ENCODE data around the gene PARN.
"Not testable (repeated sequence)": the region's sequence is repeated elsewhere in the genome, so short reads cannot be mapped to it uniquely, and the experiment has no call there.

PARN gene

DNA sequence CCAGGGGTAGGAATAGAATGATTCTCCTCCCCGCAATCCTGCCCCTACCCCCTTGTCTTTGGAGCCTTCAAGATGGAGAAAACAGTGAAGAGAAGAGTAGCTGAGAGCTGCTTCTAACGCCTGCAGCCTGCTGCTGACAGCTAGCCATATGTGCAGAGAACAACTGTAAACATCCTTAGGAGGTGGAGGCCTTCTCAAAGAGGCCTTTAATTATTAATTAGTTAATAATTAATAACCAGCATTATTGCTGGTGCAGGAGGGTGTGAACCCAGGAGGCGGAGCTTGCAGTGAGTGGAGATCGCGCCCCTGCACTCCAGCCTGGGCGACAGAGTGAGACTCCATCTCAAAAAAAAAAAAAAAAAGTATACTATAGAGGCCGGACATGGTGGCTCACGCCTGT is 11.1 kb upstream of the PARN start:
- H3K36me3 ChIP-seq (ENCODE audit: insufficient read depth, low read length): peaks cover 7% of the 10 kb centered on the region; the same call in 1 of the 2 replicates
- no peak overlapping the region for H3K9ac ChIP-seq (ENCODE audit: low read depth, low read length)
- H3K4me1 ChIP-seq (ENCODE audit: insufficient read depth, low read length): peaks cover 27% of the 10 kb centered on the region
- H3K9me3 ChIP-seq (ENCODE audit: control insufficient read depth, insufficient read depth, low read length): no peaks in the 10 kb centered on the region

DNA sequence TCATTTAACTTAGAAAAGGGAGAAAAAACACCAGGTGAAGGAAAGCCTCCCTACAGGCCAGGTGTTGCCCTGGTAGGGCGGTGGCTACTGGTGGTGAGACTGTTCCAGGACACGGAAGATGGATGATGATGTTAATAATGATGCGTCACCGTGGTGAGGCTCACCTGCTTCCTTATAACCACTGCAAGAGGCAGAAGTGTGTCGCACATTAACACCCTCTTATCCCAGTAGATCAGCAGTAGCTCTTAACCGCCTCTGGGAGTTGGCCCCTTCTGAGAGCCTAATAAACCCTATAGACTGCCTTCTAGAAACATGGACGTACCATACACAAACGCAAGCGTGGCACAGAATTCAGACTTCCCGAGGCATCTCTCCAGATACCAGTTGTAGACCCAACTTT is 10.5 kb upstream of the PARN start:
- peaks cover 7% of the 10 kb centered on the region; the same call in 1 of the 2 replicates for H3K36me3 ChIP-seq (ENCODE audit: insufficient read depth, low read length)
- H3K9ac ChIP-seq (ENCODE audit: low read depth, low read length): no peak overlapping the region
- no peaks in the 10 kb centered on the region for H3K9me3 ChIP-seq (ENCODE audit: control insufficient read depth, insufficient read depth, low read length)
- peaks cover 28% of the 10 kb centered on the region for H3K4me1 ChIP-seq (ENCODE audit: insufficient read depth, low read length)

DNA sequence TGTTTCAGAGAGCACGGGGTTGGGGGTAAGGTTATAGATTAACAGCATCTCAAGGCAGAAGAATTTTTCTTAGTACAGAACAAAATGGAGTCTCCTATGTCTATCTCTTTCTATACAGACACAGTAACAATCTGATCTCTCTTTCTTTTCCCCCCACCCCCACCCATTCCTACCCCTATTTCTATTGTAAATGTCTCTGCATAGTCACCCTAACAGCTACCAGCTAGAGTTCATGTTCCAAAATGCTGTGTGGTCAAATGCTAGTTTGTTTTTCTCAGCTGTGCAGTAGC is 6.8 kb upstream of the PARN start:
- H3K9me3 ChIP-seq (ENCODE audit: control insufficient read depth, insufficient read depth, low read length); H3K36me3 ChIP-seq (ENCODE audit: insufficient read depth, low read length): not testable (repeated sequence)
- Histone ChIP-seq H3K9ac (ENCODE audit: low read depth, low read length) (peak overlapping the region; percentile 29), H3K4me1 (ENCODE audit: insufficient read depth, low read length) (peaks cover 32% of the 10 kb centered on the region)

DNA sequence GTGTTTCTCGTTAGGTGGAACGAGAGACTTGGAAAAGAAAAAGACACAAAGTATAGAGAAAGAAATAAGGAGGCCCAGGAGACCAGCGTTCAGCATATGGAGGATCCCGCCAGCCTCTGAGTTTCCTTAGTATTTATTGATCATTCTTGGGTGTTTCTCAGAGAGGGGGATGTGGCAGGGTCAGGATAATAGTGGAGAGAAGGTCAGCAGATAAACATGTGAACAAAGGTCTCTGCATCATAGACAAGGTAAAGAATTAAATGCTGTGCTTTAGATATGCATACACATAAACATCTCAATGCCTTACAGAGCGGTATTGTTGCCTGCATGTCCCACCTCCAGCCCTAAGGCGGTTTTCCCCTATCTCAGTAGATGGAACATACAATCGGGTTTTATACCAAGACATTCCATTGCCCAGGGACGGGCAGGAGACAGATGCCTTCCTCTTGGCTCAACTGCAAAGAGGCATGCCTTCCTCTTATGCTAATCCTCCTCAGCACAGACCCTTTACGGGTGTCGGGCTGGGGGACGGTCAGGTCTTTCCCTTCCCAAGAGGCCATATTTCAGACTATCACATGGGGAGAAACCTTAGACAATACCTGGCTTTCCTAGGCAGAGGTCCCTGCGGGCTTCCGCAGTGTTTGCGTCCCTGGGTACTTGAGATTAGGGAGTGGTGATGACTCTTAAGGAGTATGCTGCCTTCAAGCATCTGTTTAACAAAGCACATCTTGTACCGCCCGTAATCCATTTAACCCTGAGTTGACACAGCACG is 6.3 kb upstream of the PARN start:
- Histone ChIP-seq H3K4me1 (ENCODE audit: insufficient read depth, low read length) (peaks cover 28% of the 10 kb centered on the region), H3K9ac (ENCODE audit: low read depth, low read length) (peak overlapping the region; percentile 29)
- not testable (repeated sequence) for H3K9me3 ChIP-seq (ENCODE audit: control insufficient read depth, insufficient read depth, low read length); H3K36me3 ChIP-seq (ENCODE audit: insufficient read depth, low read length)

DNA sequence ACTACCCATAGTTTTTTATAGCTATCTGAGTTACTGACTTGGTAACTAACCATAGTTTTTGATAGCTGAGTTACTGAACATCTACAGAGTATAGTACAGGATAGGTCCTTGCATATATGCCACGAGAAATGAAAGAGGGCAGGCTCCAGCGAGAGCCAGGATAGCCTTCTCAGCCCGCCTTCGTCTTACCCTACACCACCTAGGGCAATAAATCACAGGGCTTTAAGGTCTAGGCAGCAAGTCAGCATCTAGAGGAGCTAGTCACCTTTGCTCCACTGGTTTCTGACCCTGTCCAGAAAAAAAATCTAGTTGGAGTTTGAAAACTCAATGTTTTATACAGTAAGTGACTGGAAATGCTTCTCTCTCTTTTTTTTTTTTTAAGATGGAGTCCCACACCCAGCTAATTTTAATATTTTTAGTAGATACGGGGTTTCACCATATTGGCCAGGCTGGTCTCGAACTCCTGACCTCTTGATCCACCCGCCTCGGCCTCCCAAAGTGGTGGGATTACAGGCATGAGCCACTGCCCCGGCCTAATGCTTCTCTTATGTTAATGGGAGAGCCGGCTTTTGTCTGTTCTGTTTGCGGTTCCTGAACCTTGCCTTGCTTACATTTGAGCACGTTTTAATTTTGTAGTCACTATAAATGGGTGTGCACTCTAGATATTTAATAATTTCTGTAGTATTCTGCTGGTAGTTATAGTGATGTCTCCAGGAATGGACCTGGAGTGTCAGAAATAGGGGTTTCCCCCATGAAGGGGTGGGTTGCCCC is 5.5 kb upstream of the PARN start:
- Histone ChIP-seq H3K9ac (ENCODE audit: low read depth, low read length) (peak overlapping the region; percentile 29), H3K9me3 (ENCODE audit: control insufficient read depth, insufficient read depth, low read length) (no peaks in the 10 kb centered on the region), H3K4me1 (ENCODE audit: insufficient read depth, low read length) (peaks cover 23% of the 10 kb centered on the region), H3K36me3 (ENCODE audit: insufficient read depth, low read length) (peaks cover 4% of the 10 kb centered on the region; the same call in 1 of the 2 replicates)

DNA sequence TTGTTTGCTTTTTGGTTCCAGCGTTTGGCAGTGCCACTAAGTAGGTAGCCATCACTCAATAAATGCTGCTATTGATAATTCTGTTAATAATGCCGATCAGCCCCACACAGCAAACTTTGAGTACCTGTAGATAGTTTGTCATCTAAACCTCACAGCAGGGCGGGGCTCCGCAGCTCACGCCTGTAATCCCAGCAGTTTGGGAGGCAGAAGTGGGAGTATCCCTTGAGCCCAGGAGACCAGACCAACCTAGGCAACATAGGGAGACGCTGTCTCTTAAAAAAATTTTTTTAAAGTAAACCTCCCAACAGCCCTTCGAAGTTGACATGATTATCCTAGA is 4.3 kb upstream of the PARN start:
- Histone ChIP-seq H3K9me3 (ENCODE audit: control insufficient read depth, insufficient read depth, low read length) (no peaks in the 10 kb centered on the region), H3K9ac (ENCODE audit: low read depth, low read length) (peak overlapping the region; percentile 97; the same call in 1 of the 2 replicates), H3K36me3 (ENCODE audit: insufficient read depth, low read length) (peaks cover 2% of the 10 kb centered on the region; the same call in 1 of the 2 replicates), H3K4me1 (ENCODE audit: insufficient read depth, low read length) (peaks cover 18% of the 10 kb centered on the region)

DNA sequence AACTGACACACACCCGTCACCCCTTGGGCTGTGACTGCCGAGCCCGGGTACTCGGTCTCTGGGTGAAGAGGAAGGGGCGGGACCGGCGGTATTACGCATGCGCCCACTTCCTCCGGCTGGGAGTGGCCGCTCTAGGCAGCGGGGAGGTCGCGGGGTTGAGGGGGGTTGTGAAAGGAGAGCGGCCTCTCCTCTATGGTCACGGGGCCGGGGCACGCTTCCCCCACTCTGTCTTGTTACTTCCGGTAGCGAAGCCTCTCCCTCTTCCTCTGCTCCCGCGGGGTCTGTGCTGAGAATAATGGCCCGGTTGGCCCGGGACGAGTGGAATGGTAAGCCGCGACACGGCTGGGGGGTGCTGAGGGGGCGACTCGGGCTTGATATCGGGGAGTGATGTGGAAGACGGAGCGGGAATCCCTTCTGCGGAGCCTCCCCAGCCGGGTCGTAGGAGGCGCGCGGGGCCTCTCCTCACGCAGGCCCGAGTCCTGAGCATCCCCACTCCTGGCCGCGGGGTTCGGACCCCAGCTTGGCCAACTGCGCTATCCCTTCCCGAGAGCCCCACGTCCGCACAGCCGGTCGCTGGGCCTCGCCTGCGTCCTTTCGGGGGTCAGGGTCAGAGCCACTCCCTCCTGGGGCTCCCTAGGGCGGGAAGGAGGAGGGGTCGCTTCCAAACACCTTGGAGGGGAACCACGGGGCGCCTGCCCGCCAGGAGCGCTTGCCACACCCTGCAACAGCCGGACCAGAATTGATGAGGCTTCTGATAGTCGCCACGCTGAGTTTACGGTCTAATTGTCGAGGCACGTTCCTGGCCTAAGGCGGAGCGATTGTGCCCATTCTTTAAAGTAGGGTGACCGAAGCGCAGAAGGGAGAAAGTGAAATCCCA is 2.9 kb upstream of the PARN start, which contains the start of gene BFAR:
Gene BFAR (plus strand): TSS at position 259 of the 877 bp plus-strand sequence. CDS start 11,396 bp downstream, outside the sequence.
- peaks cover 26% of the 10 kb centered on the region for H3K4me1 ChIP-seq (ENCODE audit: insufficient read depth, low read length)
- peak within 1 kb of the TSS; percentile 97 for H3K9ac ChIP-seq (ENCODE audit: low read depth, low read length)
- no peaks in the 10 kb centered on the region for H3K9me3 ChIP-seq (ENCODE audit: control insufficient read depth, insufficient read depth, low read length)
- H3K36me3 ChIP-seq (ENCODE audit: insufficient read depth, low read length): no peaks in the 10 kb centered on the region

DNA sequence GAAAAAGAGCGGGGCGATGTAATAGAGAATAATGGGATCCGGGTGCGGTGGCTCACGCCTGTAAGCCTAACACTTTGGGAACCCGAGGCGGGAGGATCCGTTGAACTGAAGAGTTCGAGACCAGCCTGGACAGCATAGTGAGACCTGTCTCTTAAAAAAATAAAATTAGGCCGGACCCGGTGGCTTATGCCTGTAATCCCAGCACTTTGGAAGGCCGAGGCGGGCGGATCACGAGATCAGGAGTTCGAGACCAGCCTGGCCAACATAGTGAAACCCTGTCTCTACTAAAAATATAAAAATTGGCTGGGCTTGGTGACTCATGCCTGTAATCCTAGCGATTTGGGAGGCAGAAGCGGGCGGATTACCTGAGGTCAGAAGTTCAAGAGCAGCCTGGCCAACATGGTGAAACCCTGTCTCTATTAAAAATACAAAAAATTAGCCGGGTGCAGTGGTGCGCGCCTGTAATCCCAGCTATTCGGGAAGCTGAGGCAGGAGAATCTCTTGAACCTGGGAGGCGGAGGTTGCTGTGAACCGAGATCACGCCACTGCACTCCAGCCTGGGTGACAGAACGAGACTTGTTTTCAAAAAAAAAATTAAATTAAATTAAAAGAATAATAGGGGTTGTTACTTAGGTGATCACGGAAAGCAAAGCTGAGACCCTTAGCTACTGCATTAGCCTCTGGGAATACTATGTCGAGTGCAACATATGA is 715 bp upstream of the PARN start:
- H3K36me3 ChIP-seq (ENCODE audit: insufficient read depth, low read length); H3K9me3 ChIP-seq (ENCODE audit: control insufficient read depth, insufficient read depth, low read length): not testable (repeated sequence)
- Histone ChIP-seq H3K9ac (ENCODE audit: low read depth, low read length) (peak overlapping the region; percentile 96; the same call in 1 of the 2 replicates), H3K4me1 (ENCODE audit: insufficient read depth, low read length) (peaks cover 20% of the 10 kb centered on the region)

DNA sequence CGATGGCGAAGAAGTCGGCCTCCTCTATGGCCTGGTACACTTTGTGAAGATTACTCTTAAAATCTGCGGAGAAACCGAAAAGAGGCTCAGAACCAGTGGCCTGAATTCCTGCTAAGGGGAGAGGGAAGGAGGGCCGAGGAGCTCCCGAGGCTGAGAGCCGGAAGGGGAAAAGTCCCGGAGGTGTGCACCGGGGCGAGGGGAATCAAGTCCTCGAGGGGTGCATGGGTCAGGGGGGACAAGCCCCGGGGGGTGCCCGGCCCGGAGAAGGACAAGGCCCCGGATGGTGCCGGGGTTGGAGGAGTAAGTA is 495 bp downstream of the PARN start:
- Histone ChIP-seq H3K36me3 (ENCODE audit: insufficient read depth, low read length) (peaks cover 15% of the 10 kb centered on the region), H3K4me1 (ENCODE audit: insufficient read depth, low read length) (peaks cover 10% of the 10 kb centered on the region), H3K9me3 (ENCODE audit: control insufficient read depth, insufficient read depth, low read length) (no peaks in the 10 kb centered on the region), H3K9ac (ENCODE audit: low read depth, low read length) (peak overlapping the region; percentile 96)

DNA sequence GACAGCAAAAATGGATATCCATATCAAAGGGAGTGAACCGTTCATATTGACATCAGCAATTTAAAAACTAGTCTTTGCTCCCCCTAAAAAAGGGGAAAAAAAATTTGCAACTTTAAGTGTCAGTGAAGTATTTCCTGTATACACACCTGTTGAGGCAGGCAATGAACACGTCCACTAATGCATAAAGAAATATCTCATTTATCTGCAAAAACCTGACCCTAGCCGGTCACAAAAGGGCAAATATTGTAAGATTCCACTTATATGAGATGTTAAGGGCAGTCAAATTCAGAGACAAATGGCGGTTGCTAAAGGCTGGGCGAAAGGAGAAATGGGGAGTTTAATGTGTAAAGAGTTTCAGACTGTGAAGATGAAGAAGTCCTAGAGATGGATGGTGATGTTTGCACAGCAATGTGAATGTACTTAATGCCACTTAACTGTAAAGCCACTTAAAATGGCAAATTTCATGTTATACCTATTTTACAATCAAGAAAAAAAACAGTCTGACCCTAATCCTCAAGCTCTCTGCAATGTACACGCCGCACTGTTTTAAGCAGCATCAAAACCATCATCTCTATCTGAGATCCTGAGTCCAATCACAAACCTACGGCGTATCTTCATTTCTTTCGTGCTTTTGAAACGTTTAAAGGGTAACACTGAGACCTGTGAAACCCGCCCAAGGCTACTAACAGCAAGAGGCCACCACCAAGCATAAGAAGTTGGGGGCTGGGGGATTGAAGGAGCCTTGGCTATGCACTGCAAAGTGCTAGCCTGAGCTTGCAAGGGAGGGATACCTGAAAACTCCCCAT is 1.1 kb downstream of the PARN start:
- H3K9ac ChIP-seq (ENCODE audit: low read depth, low read length): peak overlapping the region; percentile 96
- peaks cover 19% of the 10 kb centered on the region for H3K36me3 ChIP-seq (ENCODE audit: insufficient read depth, low read length)
- H3K9me3 ChIP-seq (ENCODE audit: control insufficient read depth, insufficient read depth, low read length): no peaks in the 10 kb centered on the region
- peaks cover 9% of the 10 kb centered on the region for H3K4me1 ChIP-seq (ENCODE audit: insufficient read depth, low read length)

DNA sequence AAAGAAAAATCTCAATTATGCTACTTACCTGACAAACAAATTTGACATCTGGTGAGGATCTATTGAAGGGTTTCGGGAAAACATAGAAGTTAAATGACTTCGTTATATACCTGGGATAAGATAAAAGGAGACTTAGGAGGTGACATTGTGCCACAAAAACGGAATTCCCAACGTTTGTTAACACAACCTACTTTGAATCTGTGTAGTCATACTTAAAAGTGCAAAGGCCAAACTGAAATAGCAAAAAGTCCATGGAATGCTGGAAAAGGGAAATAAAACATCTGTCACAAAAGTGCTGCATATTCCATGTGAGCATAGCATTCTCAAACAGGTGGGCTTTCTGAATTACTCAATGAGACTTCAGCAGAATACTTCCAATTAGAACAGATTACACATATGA is 3.0 kb downstream of the PARN start:
- peaks cover 9% of the 10 kb centered on the region for H3K4me1 ChIP-seq (ENCODE audit: insufficient read depth, low read length)
- H3K36me3 ChIP-seq (ENCODE audit: insufficient read depth, low read length): peaks cover 20% of the 10 kb centered on the region
- no peaks in the 10 kb centered on the region for H3K9me3 ChIP-seq (ENCODE audit: control insufficient read depth, insufficient read depth, low read length)
- no peak overlapping the region for H3K9ac ChIP-seq (ENCODE audit: low read depth, low read length)

DNA sequence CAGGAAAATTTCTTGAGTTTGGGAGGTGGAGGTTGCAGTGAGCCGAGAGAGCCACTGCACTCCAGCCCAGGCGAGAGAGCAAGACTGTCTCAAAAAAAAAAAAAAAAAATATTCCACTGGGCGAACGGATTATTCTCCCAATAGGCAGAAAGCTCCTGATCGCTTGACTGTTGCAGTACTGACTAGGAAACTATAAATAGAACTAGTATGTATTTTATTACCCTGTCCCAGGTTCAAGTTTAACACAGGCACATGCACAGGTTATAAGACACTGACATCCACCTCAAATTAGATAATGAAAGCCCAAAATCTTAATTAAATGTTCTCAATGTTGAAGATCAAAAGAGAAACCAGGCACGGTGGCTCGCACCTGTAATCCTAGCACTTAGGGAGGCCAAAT is 11.5 kb downstream of the PARN start:
- Histone ChIP-seq H3K9me3 (ENCODE audit: control insufficient read depth, insufficient read depth, low read length) (no peaks in the 10 kb centered on the region), H3K9ac (ENCODE audit: low read depth, low read length) (no peak overlapping the region), H3K4me1 (ENCODE audit: insufficient read depth, low read length) (no peaks in the 10 kb centered on the region), H3K36me3 (ENCODE audit: insufficient read depth, low read length) (peaks cover 15% of the 10 kb centered on the region)

DNA sequence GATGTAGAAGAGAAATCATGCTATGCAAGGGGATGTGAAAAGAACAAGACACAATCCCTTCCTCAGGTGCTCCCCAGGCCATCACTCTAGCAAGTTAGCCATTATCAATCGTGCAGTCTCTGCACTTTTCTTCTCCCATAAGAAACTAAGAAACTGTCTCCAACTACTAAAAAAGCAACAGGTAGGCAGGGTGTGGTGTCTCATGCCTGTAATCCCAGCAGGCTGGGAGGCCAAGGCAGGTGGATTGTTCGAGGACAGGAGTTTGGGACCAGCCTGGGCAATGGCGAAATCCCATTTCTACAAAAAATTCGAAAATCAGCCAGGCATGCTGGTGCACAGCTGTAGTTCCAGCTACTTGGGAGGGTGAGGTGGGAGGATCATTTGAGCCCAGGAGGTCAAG is 13.8 kb downstream of the PARN start:
- H3K36me3 ChIP-seq (ENCODE audit: insufficient read depth, low read length): peaks cover 19% of the 10 kb centered on the region
- no peaks in the 10 kb centered on the region for H3K4me1 ChIP-seq (ENCODE audit: insufficient read depth, low read length)
- no peaks in the 10 kb centered on the region for H3K9me3 ChIP-seq (ENCODE audit: control insufficient read depth, insufficient read depth, low read length)
- no peak overlapping the region for H3K9ac ChIP-seq (ENCODE audit: low read depth, low read length)
